CD4-positive, CD25-positive, alpha-beta regulatory T cell (primary cell): Measurements from ENCODE around the gene RBM43. TPM values are rescaled to one million over a fixed set of nuclear protein-coding genes. Genes with fewer than 3 reads are reported as not detected.

Experiments used
- polyA plus RNA-seq, 4 donors: library from polyadenylated mRNA; unstranded; fragments of 300-500 nt; fragmentation: Illumina TruSeq; gene quantifications; one replicate each; pipeline ENCODE4 v1.2.3, GENCODE V29; 2021
- total RNA-seq: library from RNA; stranded (reverse); gene quantifications from one replicate; pipeline ENCODE4 v1.2.3, GENCODE V29; 2022

Gene RBM43
- total and polyA plus RNA-seq, 5 donors from 2014 or later, result 4.2 to 12.3 (median 5.9) TPM

Other genes starting within 250 kb of the RBM43 start
- gene NMI, start 27.8 kb upstream of the RBM43 start, total RNA-seq, result 21.1 TPM
- 10 to 100 TPM; 34.3 to 57.8 (median 47.4) TPM for gene NMI, start 27.8 kb upstream of the RBM43 start, polyA plus RNA-seq
- not detected for gene TNFAIP6, start 95.7 kb upstream of the RBM43 start, total RNA-seq
- gene TNFAIP6, start 95.7 kb upstream of the RBM43 start, polyA plus RNA-seq, result not detected
- 40.2 TPM for gene RIF1, start 148.0 kb upstream of the RBM43 start, total RNA-seq
- gene RIF1, start 148.0 kb upstream of the RBM43 start, polyA plus RNA-seq, result 10 to 100 TPM; 19.0 to 30.0 (median 24.9) TPM